ACC112 (cell line): ENCODE measurements around the gene EFCAB6.

ENCODE experiments used
- H2AFZ ChIP-seq: fragments of 200-600 bp; sonication (generic); one replicate; pipeline ENCODE4 v1.6.0; 2017; ENCODE audit warnings: antibody characterized with exemption, low read length; ENCODE audit not compliant: unreplicated experiment
- H3K27ac ChIP-seq: fragments of 200-600 bp; sonication (generic); 2 replicates; pipeline ENCODE4 v1.5.1; 2014; ENCODE audit warnings: low read depth, mild to moderate bottlenecking, antibody characterized with exemption, low read length, moderate library complexity
- H3K27me3 ChIP-seq: fragments of 200-600 bp; sonication (generic); 2 replicates; pipeline ENCODE4 v1.6.1; 2014; ENCODE audit warnings: mild to moderate bottlenecking, antibody characterized with exemption, low read length, moderate library complexity, mixed read lengths; ENCODE audit not compliant: insufficient read depth
- H3K36me3 ChIP-seq: fragments of 200-600 bp; sonication (generic); 2 replicates; pipeline ENCODE4 v1.6.1; 2016; ENCODE audit warnings: mild to moderate bottlenecking, antibody characterized with exemption, low read length, moderate library complexity, mixed read lengths; ENCODE audit not compliant: insufficient read depth
- H3K4me1 ChIP-seq: fragments of 200-600 bp; sonication (generic); one replicate; pipeline ENCODE4 v1.6.1; 2016; ENCODE audit warnings: low read length, mixed read lengths; ENCODE audit not compliant: insufficient read depth, unreplicated experiment, control insufficient read depth
- H3K4me3 ChIP-seq: fragments of 200-600 bp; sonication (generic); 2 replicates; pipeline ENCODE4 v1.5.1; 2014; ENCODE audit warnings: mild to moderate bottlenecking, low read depth, low read length
- H3K79me2 ChIP-seq: fragments of 200-600 bp; sonication (generic); one replicate; pipeline ENCODE4 v1.6.0; 2016; ENCODE audit warnings: low read length; ENCODE audit not compliant: control insufficient read depth, unreplicated experiment, insufficient read depth

Gene EFCAB6

GRCh38 chr22:43838161-43838560 is 26.1 kb upstream of the EFCAB6 start:
- Histone ChIP-seq H3K79me2 (no peaks in the 10 kb centered on the region), H3K4me1 (no peaks in the 10 kb centered on the region), H3K4me3 (no peak overlapping the region), H3K36me3 (no peaks in the 10 kb centered on the region), H3K27ac (no peak overlapping the region), H2AFZ (no peak overlapping the region), H3K27me3 (no peaks in the 10 kb centered on the region)

GRCh38 chr22:43837666-43838065 is 25.6 kb upstream of the EFCAB6 start:
- Histone ChIP-seq H3K36me3 (no peaks in the 10 kb centered on the region), H3K4me3 (no peak overlapping the region), H2AFZ (no peak overlapping the region), H3K79me2 (no peaks in the 10 kb centered on the region), H3K27ac (no peak overlapping the region), H3K27me3 (no peaks in the 10 kb centered on the region), H3K4me1 (no peaks in the 10 kb centered on the region)

GRCh38 chr22:43835736-43836135 is 23.6 kb upstream of the EFCAB6 start:
- Histone ChIP-seq H3K4me3 (no peak overlapping the region), H3K79me2 (no peaks in the 10 kb centered on the region), H2AFZ (no peak overlapping the region), H3K4me1 (no peaks in the 10 kb centered on the region), H3K27ac (no peak overlapping the region), H3K36me3 (no peaks in the 10 kb centered on the region), H3K27me3 (no peaks in the 10 kb centered on the region)

- Histone ChIP-seq H3K36me3 (no peaks in the 10 kb centered on the region), H2AFZ (no peak overlapping the region), H3K79me2 (no peaks in the 10 kb centered on the region), H3K4me3 (no peak overlapping the region), H3K27ac (no peak overlapping the region), H3K4me1 (peaks cover under 1% of the 10 kb centered on the region), H3K27me3 (no peaks in the 10 kb centered on the region)
These were observed 23.1 kb upstream of the EFCAB6 start for GRCh38 chr22:43835166-43835565.

- Histone ChIP-seq H2AFZ (no peak overlapping the region), H3K4me3 (no peak overlapping the region), H3K4me1 (peaks cover 15% of the 10 kb centered on the region), H3K27me3 (no peaks in the 10 kb centered on the region), H3K79me2 (no peaks in the 10 kb centered on the region), H3K36me3 (no peaks in the 10 kb centered on the region), H3K27ac (no peak overlapping the region)
These were observed 21.5 kb upstream of the EFCAB6 start for GRCh38 chr22:43833286-43834240.

- Histone ChIP-seq H3K27me3 (no peaks in the 10 kb centered on the region), H3K4me1 (peaks cover 15% of the 10 kb centered on the region), H3K79me2 (no peaks in the 10 kb centered on the region), H2AFZ (no peak overlapping the region), H3K36me3 (no peaks in the 10 kb centered on the region), H3K27ac (no peak overlapping the region), H3K4me3 (no peak overlapping the region)
These were observed 20.5 kb upstream of the EFCAB6 start for GRCh38 chr22:43832393-43833265.

- H3K4me3 ChIP-seq: no peak overlapping the region
- peaks cover 22% of the 10 kb centered on the region for H3K4me1 ChIP-seq
- no peak overlapping the region for H3K27ac ChIP-seq
- H3K36me3 ChIP-seq: no peaks in the 10 kb centered on the region
- no peaks in the 10 kb centered on the region for H3K27me3 ChIP-seq
- no peak overlapping the region for H2AFZ ChIP-seq
- H3K79me2 ChIP-seq: no peaks in the 10 kb centered on the region
These were observed 19.7 kb upstream of the EFCAB6 start for GRCh38 chr22:43831561-43832392.

- peaks cover 22% of the 10 kb centered on the region for H3K4me1 ChIP-seq
- no peaks in the 10 kb centered on the region for H3K27me3 ChIP-seq
- H3K27ac ChIP-seq: no peak overlapping the region
These were observed 18.9 kb upstream of the EFCAB6 start for GRCh38 chr22:43830931-43831560.

GRCh38 chr22:43829904-43830851 is 18.1 kb upstream of the EFCAB6 start:
- Histone ChIP-seq H3K27me3 (no peaks in the 10 kb centered on the region), H3K79me2 (no peaks in the 10 kb centered on the region), H3K27ac (peak overlapping the region; percentile 59), H3K36me3 (no peaks in the 10 kb centered on the region), H3K4me1 (peaks cover 22% of the 10 kb centered on the region), H2AFZ (no peak overlapping the region), H3K4me3 (no peak overlapping the region)

More at GRCh38 chr22:43830931-43831560, 18.9 kb upstream of the EFCAB6 start:
- H3K4me3 ChIP-seq: no peak overlapping the region
- H3K36me3 ChIP-seq: no peaks in the 10 kb centered on the region
- H3K79me2 ChIP-seq: no peaks in the 10 kb centered on the region
- H2AFZ ChIP-seq: no peak overlapping the region
